Measurements from ENCODE around the gene STXBP6. TPM values are rescaled to one million over a fixed set of nuclear protein-coding genes. Genes with fewer than 3 reads are reported as not detected.
A peak's percentile ranks its signal among the peaks of the same experiment; 100 is the strongest.

Gene STXBP6
- total and polyA plus RNA-seq, 2 of the 13 experiments (the other 11 are each of a cell fraction or from before 2014, with no cell fraction given) = 35.3 to 42.8 TPM

DNA sequence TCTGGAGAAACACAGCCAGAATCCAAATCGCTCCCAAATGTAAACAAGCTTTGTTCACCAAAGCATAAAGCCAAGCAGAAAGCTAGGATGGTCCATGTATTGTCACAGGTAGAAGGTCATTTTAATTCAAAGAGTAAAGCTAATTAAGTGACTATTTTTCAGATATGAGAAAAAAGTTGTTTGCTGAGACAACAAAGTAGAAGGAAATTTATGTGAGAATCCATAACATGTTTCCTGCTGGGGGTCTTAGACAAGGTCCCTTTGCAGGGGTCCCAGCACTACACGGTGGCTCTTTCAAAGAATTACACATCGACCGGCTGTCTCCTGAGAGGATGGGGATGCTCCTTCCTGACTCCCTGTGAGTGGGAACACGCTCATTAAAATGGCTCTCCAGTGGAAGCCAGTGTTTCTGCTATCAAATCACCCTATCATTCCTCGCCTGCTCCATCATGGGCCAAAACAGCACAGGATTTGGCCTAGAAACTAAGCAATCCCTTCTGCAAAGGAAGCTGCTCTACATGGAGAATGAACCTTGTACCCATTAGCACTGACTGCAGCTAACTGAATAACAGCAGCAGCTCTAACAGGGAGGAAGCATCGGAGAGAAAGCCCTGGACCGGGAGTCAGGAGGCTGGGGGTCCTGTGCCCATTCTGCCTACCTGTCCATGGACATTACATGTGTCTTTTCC lies 175.3 kb downstream of the STXBP6 start (continued):
- TF ChIP-seq ZNF280D (CRISPR knock-in tag; IDR thresholded peaks at IDR 0.05) = no peak
- no peak for TF ChIP-seq AGO1 (IDR thresholded peaks at IDR 0.05; ENCODE audit: low read depth, low read length, poor library complexity, severe bottlenecking)
- TF ChIP-seq ARNT (IDR thresholded peaks at IDR 0.05) = no peak
- TF ChIP-seq, protein P1, sequence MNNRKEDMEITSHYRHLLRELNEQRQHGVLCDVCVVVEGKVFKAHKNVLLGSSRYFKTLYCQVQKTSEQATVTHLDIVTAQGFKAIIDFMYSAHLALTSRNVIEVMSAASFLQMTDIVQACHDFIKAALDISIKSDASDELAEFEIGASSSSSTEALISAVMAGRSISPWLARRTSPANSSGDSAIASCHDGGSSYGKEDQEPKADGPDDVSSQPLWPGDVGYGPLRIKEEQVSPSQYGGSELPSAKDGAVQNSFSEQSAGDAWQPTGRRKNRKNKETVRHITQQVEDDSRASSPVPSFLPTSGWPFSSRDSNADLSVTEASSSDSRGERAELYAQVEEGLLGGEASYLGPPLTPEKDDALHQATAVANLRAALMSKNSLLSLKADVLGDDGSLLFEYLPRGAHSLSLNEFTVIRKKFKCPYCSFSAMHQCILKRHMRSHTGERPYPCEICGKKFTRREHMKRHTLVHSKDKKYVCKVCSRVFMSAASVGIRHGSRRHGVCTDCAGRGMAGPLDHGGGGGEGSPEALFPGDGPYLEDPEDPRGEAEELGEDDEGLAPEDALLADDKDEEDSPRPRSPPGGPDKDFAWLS (CRISPR knock-in tag; IDR thresholded peaks at IDR 0.05; ENCODE audit: borderline replicate concordance) = no peak
- no peak for TF ChIP-seq FIP1L1 (IDR thresholded peaks at IDR 0.05; ENCODE audit: borderline replicate concordance, insufficient read depth, low read depth, low read length)
- peak; percentile 64; the same call in 1 of the 2 replicates for TF ChIP-seq KDM3A (CRISPR knock-in tag; IDR thresholded peaks at IDR 0.05; ENCODE audit: low read depth)
- TF ChIP-seq ETV5 (CRISPR knock-in tag; IDR thresholded peaks at IDR 0.05; ENCODE audit: borderline replicate concordance) = peak; percentile 78; the same call in 1 of the 2 replicates
- TF ChIP-seq MBNL3 (CRISPR knock-in tag; conservative IDR thresholded peaks at IDR 0.05) = no peak
- TF ChIP-seq ZKSCAN1 (IDR thresholded peaks at IDR 0.05; ENCODE audit: low read length) = no peak
- no peak for TF ChIP-seq ZNF772 (CRISPR knock-in tag; IDR thresholded peaks at IDR 0.05)
- TF ChIP-seq ZNF281 (CRISPR knock-in tag; IDR thresholded peaks at IDR 0.05; ENCODE audit: borderline replicate concordance) = peak; percentile 54; the same call in 1 of the 2 replicates
- TF ChIP-seq FOXK1 (CRISPR knock-in tag; IDR thresholded peaks at IDR 0.05; ENCODE audit: borderline replicate concordance, low read depth) = peak; percentile 51; the same call in 1 of the 2 replicates
- TF ChIP-seq ZKSCAN5 (CRISPR knock-in tag; IDR thresholded peaks at IDR 0.05) = no peak
- TF ChIP-seq FOXP1 (IDR thresholded peaks at IDR 0.05) = no peak
- TF ChIP-seq FOXP1 (CRISPR knock-in tag; IDR thresholded peaks at IDR 0.05) = no peak; the same call in 1 of the 2 replicates
- no peak for TF ChIP-seq ZNF530 (CRISPR knock-in tag; IDR thresholded peaks at IDR 0.05; ENCODE audit: low read depth)
- TF ChIP-seq, protein P2, sequence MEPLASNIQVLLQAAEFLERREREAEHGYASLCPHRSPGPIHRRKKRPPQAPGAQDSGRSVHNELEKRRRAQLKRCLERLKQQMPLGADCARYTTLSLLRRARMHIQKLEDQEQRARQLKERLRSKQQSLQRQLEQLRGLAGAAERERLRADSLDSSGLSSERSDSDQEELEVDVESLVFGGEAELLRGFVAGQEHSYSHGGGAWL (CRISPR knock-in tag; IDR thresholded peaks at IDR 0.05) = no peak

Measured in HepG2 (cell line).